HG03520 (cell line): Measurements from ENCODE around the gene TBC1D8.
"Not testable (repeated sequence)": the region's sequence is repeated elsewhere in the genome, so short reads cannot be mapped to it uniquely, and the experiment has no call there.

ENCODE experiments used
- ATAC-seq: cut with Tn5 transposase; IDR thresholded peaks from one replicate; pipeline ENCODE4 v1.9.1; 2021; ENCODE audit warnings: mild to moderate bottlenecking, moderate library complexity; ENCODE audit not compliant: unreplicated experiment

Gene TBC1D8

GRCh38 chr2:101080211-101081068 lies 70.7 kb downstream of the TBC1D8 start:
- ATAC-seq, result no peak

GRCh38 chr2:101076581-101076980 lies 74.6 kb downstream of the TBC1D8 start:
- ATAC-seq, result no peak

DNA sequence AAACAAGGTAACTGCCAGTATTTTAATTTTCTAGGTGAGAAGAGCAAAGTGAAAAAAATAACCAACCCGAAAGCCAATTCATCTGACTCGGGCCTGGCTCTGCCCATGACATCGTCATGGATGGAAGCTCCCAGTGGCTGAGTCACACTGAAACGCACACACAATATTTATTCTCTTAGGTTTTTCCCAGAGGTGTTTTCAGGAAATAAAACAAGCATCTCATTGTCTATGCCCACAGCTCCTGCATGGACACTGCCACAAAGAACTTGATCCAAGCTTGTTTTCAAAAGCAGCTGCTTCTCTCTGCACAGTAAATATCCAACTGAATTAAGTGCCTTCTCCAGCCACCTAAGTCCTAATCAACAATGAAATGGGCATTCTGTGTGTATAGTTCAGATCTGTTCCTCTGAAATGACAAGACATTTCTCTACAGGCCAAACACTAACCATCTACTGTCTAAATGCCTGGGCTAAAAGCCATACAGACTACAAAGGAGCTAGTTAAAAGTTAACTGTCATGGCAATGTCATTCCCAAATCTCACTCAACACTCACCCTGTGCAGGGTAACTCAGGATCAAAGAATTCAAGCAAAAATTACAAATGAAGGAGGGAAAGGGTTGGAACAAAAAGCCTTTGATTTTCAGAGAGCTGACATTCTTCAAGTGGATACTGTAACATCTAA lies 86.2 kb downstream of the TBC1D8 start:
- no peak for ATAC-seq

GRCh38 chr2:101064505-101064867 lies 86.7 kb downstream of the TBC1D8 start:
- ATAC-seq, result no peak

- ATAC-seq, result no peak
Observed at GRCh38 chr2:101064125-101064502, 87.1 kb downstream of the TBC1D8 start.

- ATAC-seq, result no peak
Observed at GRCh38 chr2:101063352-101064124, 87.6 kb downstream of the TBC1D8 start.

- no peak for ATAC-seq
Observed at GRCh38 chr2:101058386-101058785, 92.8 kb downstream of the TBC1D8 start.

DNA sequence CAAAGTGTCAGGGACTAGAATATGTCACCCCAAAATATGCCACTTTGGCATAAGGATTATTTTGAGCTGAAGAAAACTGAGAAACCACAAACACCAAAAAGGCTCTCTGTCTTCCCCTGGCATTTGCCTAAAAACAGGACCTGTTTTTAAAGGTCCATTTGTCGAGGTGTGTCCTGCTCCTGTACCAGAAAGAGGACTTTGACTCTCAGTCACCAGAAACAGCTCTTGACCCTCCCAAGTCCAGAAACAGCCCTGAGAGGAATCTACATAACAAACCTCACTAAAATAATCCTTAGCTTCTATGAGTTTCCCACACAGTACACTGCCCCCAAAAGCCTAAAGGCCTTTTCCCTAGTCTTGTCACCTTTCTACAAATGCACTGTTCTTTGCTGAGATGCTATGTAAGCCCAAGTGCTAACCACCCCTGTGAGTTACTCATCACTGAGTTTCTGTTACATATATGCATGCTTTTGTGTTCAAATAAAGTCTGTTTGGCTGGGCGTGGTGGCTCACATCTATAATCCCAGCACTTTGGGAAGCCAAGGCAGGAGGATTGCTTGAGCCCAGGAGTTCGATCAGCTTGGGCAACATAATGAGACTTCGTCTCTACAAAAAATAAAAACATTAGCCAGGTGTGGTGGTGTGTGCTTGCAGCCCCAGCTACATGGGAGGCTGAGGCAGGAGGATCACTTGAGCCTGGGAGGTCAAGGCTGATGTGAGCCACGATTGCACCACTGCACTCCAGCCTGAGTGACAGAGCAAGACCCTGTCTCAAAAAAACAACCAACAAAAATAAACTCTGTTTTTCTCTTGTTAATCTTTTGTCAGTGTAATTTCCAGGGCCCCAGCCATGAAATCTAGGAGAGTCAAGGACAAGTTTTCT lies 93.9 kb downstream of the TBC1D8 start:
- no peak for ATAC-seq

GRCh38 chr2:101053117-101053516 lies 98.1 kb downstream of the TBC1D8 start:
- no peak for ATAC-seq

DNA sequence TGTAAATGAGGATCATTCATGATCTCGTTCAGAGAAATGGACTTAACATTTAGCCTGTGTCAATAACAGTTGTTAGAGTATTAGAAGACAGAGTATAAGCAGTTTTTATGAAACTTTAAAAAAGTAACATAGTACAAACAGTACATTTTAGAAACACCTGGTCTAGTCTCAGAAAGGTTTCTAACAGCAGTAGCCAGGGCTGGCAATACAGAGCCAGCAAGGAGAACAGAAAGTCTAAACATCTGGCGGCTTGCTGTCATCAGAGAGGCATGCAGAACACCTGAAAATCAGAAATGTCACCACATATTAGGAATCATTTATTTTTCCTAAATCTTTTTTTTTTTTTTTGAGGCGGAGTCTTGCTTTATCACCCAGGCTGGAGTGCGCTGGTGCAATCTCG lies 99.0 kb downstream of the TBC1D8 start:
- no peak for ATAC-seq

DNA sequence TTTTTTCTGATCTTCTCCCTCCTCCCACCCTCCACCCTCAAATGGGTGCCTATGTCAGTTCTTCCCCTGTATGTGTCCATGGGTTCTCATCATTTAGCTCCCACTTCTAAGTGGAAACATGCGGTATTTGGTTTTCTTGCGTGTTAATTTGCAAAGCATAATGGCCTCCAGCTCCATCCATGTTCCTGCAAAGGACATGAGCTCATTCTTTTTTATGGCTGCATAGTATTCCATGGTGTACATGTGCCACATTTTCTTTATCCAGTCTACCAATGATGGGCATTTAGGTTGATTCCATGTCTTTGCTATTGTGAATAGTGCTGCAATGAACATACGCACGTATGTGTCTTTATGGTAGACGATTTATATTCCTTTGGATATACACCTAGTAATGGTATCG lies 100.3 kb downstream of the TBC1D8 start:
- ATAC-seq, result not testable (repeated sequence)

GRCh38 chr2:101048756-101049155 lies 102.4 kb downstream of the TBC1D8 start:
- ATAC-seq, result no peak

- ATAC-seq, result no peak
Observed at GRCh38 chr2:101047774-101048173, 103.4 kb downstream of the TBC1D8 start.

- ATAC-seq, result no peak
Observed at GRCh38 chr2:101047075-101047766, 104.0 kb downstream of the TBC1D8 start.

GRCh38 chr2:101045330-101045729 lies 105.9 kb downstream of the TBC1D8 start:
- no peak for ATAC-seq

- ATAC-seq, result no peak
Observed at GRCh38 chr2:101041413-101041812, 109.8 kb downstream of the TBC1D8 start.

- ATAC-seq, result no peak
Observed at GRCh38 chr2:101040761-101041160, 110.4 kb downstream of the TBC1D8 start.

DNA sequence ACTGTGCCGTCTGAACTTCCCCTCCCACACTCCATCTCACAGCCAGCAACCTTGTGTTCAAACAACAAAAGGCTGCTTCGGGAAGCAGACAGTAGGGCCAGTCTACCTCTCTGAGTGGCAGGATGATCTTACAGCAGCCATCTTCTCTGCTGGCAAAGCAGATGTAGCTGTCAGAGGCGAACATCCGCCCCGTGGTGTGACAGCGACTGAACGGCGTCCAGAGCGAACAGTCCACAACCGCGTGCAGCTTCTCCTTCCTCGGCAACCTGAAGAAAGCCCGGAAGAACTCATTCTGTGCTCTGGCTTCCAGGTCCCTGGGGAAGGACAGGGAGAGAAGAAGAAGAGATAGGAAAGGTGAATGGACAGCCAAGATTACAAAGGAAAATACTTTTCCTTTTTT lies 111.1 kb downstream of the TBC1D8 start:
- ATAC-seq, result no peak

DNA sequence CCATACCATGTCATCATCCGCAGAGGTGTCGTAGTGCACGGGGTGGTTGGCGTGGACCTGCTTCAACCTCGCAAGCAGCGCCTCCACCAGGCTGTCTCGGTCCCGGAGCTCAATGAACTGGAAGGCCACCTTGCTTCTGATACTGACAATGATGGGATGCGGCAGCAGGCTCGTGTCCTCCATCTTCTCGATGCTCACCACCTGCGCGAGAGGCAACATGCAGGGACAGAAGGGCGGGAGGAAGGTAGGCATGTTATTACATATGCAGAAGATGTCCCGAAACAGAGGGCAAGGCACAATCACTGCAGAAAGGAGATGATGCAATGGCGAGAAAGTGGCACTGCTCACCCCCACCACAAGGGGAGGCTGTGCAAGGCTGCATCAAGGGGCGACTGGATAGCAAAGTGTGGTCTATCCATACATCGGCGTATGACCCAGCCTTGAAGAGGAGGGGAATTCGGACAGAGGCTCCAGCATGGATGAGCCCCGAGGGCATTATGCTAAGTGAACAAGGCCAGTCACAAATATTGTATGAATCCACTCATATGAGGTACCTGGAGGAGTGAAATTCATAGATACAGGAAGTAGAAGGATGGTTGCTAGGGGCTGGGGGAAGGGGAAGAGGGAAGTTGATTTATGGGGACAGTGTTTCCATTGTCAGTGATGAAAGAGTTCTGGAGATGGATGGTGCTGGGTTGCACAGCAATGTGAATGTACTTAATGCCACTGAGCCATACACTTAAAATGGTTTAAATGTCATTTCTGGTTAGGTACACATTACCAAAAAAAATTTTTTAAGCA lies 112.5 kb downstream of the TBC1D8 start:
- ATAC-seq, result no peak
